ENCODE data around the gene USP44. TPM values are rescaled to one million over a fixed set of nuclear protein-coding genes. Genes with fewer than 3 reads are reported as not detected.

The USP44 gene
- total and polyA plus RNA-seq, 2 of the 4 experiments (the other 2 are of a cell fraction): 13.0 to 33.5 TPM

GRCh38 chr12:95487024-95487423, 64.3 kb downstream of the USP44 start:
- ChIA-PET POLR2A (ENCODE audit: unreplicated experiment) (no interaction called here), CTCF (no interaction called here)
- no peak overlapping the region for H3K18ac ChIP-seq (ENCODE audit: low read depth, low read length)
- no peak overlapping the region for H3K4ac ChIP-seq (ENCODE audit: low read depth, low read length)
- H3K9me3 ChIP-seq (ENCODE audit: control insufficient read depth, insufficient read depth, low read length): no peaks in the 10 kb centered on the region
- H2AK5ac ChIP-seq (ENCODE audit: low read depth, low read length): no peak overlapping the region
- H3K56ac ChIP-seq (ENCODE audit: extremely low read depth, insufficient read depth, low read length): no peak overlapping the region
- no peak overlapping the region for H2BK15ac ChIP-seq (ENCODE audit: low read depth, low read length)
- BruUV-seq (replicated peaks): no TSS peak
- no CpG with 5 or more reads among the region's 2 CpGs for WGBS, 2 experiments (ENCODE audit: extremely low coverage in 2 of 2, insufficient read length in 1 of 2)
- H2BK20ac ChIP-seq (ENCODE audit: low read depth, low read length): no peak overlapping the region
- H3K4me2 ChIP-seq (ENCODE audit: low read depth, low read length): no peak overlapping the region
- intact Hi-C loops (cut with micrococcal nuclease) (no loop called here), in situ Hi-C loops (cut with MboI; ENCODE audit: low sequenced_read_pairs) (no loop called here), dilution Hi-C loops (cut with HindIII; ENCODE audit: low sequenced_read_pairs, unreplicated experiment) (no loop called here)
- peaks cover 5% of the 10 kb centered on the region for H3K9me1 ChIP-seq (ENCODE audit: insufficient read depth, low read length)
- H3K36me3 ChIP-seq (ENCODE audit: control insufficient read depth, insufficient read depth, low read length): peaks cover 23% of the 10 kb centered on the region
- no peak overlapping the region for H2AFZ ChIP-seq (replicated peaks; ENCODE audit: low read length, poor library complexity)
- no peaks in the 10 kb centered on the region for H3K27me3 ChIP-seq (ENCODE audit: control insufficient read depth, insufficient read depth, low read length)
- H4K20me1 ChIP-seq (ENCODE audit: insufficient read depth, low read length): peaks cover 22% of the 10 kb centered on the region; the same call in 1 of the 2 replicates
- no peak overlapping the region for H3K27ac ChIP-seq (ENCODE audit: insufficient read depth, low read length)
- no peak overlapping the region for H2AK9ac ChIP-seq (replicated peaks; ENCODE audit: low read depth, low read length, poor library complexity)
- no peak overlapping the region for H3K9ac ChIP-seq (ENCODE audit: low read depth, low read length)
- no peak for TF ChIP-seq CTCF (conservative IDR thresholded peaks at IDR 0.05; ENCODE audit: low read depth, low read length)
- TF ChIP-seq MAFK (IDR thresholded peaks at IDR 0.05; ENCODE audit: low read depth, low read length): no peak
- no peak for TF ChIP-seq USF2 (IDR thresholded peaks at IDR 0.05; ENCODE audit: low read depth, low read length)
- no peak for TF ChIP-seq RFX5 (IDR thresholded peaks at IDR 0.05; ENCODE audit: low read depth, low read length)
- TF ChIP-seq CEBPB (IDR thresholded peaks at IDR 0.05; ENCODE audit: low read depth, low read length): 0 out of 2 replicates have a peak, but pooled peaks have one; percentile 19
- H2BK120ac ChIP-seq (ENCODE audit: low read depth, low read length): no peak overlapping the region
- H4K5ac ChIP-seq (ENCODE audit: low read depth, low read length): no peak overlapping the region
- H3K4me3 ChIP-seq (ENCODE audit: insufficient read depth, low read depth, low read length): no peak overlapping the region
- H3K14ac ChIP-seq (replicated peaks; ENCODE audit: low read depth, low read length): no peak overlapping the region
- no peak overlapping the region for H4K91ac ChIP-seq (ENCODE audit: insufficient read depth, low read depth, low read length)
- H3K4me1 ChIP-seq (ENCODE audit: control insufficient read depth, insufficient read depth, low read length): peaks cover 2% of the 10 kb centered on the region
- H4K8ac ChIP-seq (ENCODE audit: low read depth in 2 of 2, low read length in 2 of 2): no peak overlapping the region
- H3K23ac ChIP-seq (ENCODE audit: low read depth, low read length): no peak overlapping the region
- H3K79me1 ChIP-seq (ENCODE audit: low read depth in 1 of 2, low read length in 2 of 2): peaks cover 18 to 46% of the 10 kb centered on the region in 2 experiments
- DNase-seq (no peak), ATAC-seq (ENCODE audit: low read depth) (no peak)
- H2BK5ac ChIP-seq (ENCODE audit: low read depth, low read length, poor library complexity, severe bottlenecking): no peak overlapping the region

Data from IMR-90 (cell line).